ENCODE data around the gene NELFB. TPM values are rescaled to one million over a fixed set of nuclear protein-coding genes. Genes with fewer than 3 reads are reported as not detected.

Gene NELFB
- total RNA-seq, 4 donors from 2014 or later: 28.1 to 90.5 (median 53.9) TPM

DNA sequence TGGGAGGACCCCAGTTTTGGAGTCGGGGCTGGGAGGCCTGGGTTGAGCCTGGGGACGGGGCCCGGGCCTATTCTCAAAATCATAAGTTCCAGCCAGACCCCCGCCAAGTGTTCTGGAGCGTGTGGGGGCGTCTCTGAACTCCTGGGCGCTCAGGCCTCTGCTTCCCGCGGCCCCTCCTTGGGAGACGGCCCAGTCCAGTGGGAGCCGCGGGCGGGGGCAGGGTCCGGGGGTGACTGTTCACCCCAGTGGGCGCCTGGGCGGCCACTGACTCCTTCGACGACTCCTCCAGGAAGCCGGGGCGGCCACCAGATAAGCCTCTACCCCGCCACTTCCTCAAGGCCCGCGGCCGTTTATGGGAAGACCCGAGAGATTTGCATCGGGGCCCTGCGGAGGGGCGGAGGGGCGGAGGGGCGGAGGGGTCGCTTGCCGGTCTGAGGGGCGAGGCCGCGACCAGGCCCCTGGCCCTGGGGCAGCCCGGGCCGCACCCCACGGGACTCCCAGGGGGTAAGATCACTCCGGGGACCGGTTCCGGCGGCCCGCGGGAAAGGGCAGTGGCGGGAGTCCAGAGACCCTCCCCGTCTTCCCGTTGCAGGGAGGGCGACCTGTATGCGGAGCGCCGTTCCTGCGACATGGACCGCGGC lies 23.1 kb downstream of the NELFB start:
- no peaks in the 10 kb centered on the region for H3K9me3 ChIP-seq
- peaks cover 13 to 53% (median 30%) of the 10 kb centered on the region in 4 donors for H3K4me1 ChIP-seq
- in situ Hi-C loops (cut with MboI; ENCODE audit: low pct_ligation_motif_present in 1 of 4, low pct_unique_long_range_greater_than_20kb in 1 of 4, low sequenced_read_pairs in 3 of 4) (loop anchor here in 2 of 4 donors (25.0 kb wide), 1 partner anchor 134 kb away; the partner anchor contains the start of genes EXD3 (in 2 of the 2) and NOXA1 (in 2 of the 2)), intact Hi-C loops (cut with DNase I; ENCODE audit: low total_unique reads) (no loop called here)
- peak overlapping the region; percentile 86 to 95 (median 90) for H3K27ac ChIP-seq
- peak overlapping the region; percentile 46 to 74 (median 56) for H3K4me3 ChIP-seq
- peaks cover 9% of the 10 kb centered on the region for H3K27me3 ChIP-seq
- DNase-seq: peak; percentile 50
- H3K36me3 ChIP-seq: peaks cover 0 to 1% (median 0%) of the 10 kb centered on the region in 4 donors
- TF ChIP-seq CTCF (IDR thresholded peaks at IDR 0.05) (no peak), POLR2AphosphoS5 (IDR thresholded peaks at IDR 0.05) (no peak), EP300 (IDR thresholded peaks at IDR 0.05; ENCODE audit: low read depth) (no peak), POLR2A (IDR thresholded peaks at IDR 0.05) (no peak)
- WGBS, 2 donors (ENCODE audit: low coverage in 1 of 2): 9% methylated on average over 25 of the region's 54 CpGs; no CpG with 5 or more reads in 1 of the 2 donors

DNA sequence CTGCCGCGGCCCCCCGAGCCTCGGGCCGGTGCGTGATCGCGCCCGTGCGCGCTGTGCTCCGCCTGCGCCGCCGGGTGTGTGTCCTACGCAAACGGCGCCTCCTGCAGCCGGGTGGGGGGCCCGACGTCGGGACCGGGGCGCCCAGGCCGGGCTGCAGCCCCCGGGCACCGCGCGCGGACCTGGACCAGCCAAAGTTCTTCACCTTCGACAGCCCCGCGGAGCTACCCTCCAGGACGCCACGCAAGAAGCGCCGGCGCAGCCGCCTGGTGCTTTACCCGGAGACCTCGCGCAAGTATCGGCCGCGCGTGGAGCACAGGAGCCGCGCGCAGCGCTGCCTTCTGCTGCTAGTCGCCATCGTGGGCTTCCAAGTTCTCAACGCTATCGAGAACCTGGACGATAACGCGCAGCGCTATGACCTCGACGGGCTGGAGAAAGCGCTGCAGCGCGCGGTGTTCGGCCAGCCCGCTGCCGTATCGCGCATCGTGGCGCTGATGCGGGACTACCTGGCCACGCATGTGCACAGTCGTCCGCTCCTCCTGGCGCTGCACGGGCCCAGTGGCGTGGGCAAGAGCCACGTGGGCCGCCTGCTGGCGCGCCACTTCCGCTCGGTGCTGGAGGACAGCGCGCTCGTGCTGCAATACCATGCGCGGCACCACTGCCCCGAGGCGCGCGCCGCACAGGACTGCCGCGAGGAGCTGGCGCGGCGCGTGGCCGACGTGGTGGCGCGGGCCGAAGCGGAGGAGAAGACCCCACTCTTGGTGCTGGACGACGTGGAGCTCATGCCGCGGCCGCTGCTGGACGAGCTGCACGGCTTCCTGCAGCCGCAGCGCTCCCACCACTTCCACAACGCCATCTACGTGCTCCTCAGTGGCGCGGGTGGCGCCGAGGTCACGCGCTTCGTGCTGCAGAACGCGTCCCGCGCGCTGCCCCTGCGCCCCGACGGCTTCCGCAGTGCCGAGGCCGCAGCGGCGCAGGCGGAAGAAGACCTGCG lies 23.9 kb downstream of the NELFB start:
- intact Hi-C loops (cut with DNase I; ENCODE audit: low total_unique reads) (no loop called here), in situ Hi-C loops (cut with MboI; ENCODE audit: low pct_ligation_motif_present in 1 of 4, low pct_unique_long_range_greater_than_20kb in 1 of 4, low sequenced_read_pairs in 3 of 4) (loop anchor here in 2 of 4 donors (25.0 kb wide), 1 partner anchor 133 kb away; the partner anchor contains the start of genes EXD3 (in 2 of the 2) and NOXA1 (in 2 of the 2))
- Histone ChIP-seq H3K4me3 (peak overlapping the region; percentile 46 to 74 (median 56)), H3K9me3 (no peaks in the 10 kb centered on the region), H3K27me3 (peaks cover 9% of the 10 kb centered on the region), H3K36me3 (no peaks in the 10 kb centered on the region), H3K4me1 (peaks cover 13 to 51% (median 29%) of the 10 kb centered on the region in 4 donors), H3K27ac (peak overlapping the region; percentile 86 to 95 (median 90))
- TF ChIP-seq EP300 (IDR thresholded peaks at IDR 0.05; ENCODE audit: low read depth) (no peak), POLR2A (IDR thresholded peaks at IDR 0.05) (no peak), CTCF (IDR thresholded peaks at IDR 0.05) (no peak), POLR2AphosphoS5 (IDR thresholded peaks at IDR 0.05) (no peak)
- no peak for DNase-seq
- WGBS, 2 donors (ENCODE audit: low coverage in 1 of 2): 85 to 93% methylated on average over 27 to 130 of the region's 139 CpGs

GRCh38 chr9:137279741-137280473 lies 24.8 kb downstream of the NELFB start:
- intact Hi-C loops (cut with DNase I; ENCODE audit: low total_unique reads): no loop called here
- Histone ChIP-seq H3K27ac (no peak overlapping the region), H3K4me1 (peaks cover 13 to 44% (median 24%) of the 10 kb centered on the region in 4 donors), H3K36me3 (no peaks in the 10 kb centered on the region), H3K9me3 (no peaks in the 10 kb centered on the region), H3K27me3 (peaks cover 9% of the 10 kb centered on the region), H3K4me3 (no peak overlapping the region)
- no peak for DNase-seq
- TF ChIP-seq POLR2AphosphoS5 (IDR thresholded peaks at IDR 0.05) (no peak), POLR2A (IDR thresholded peaks at IDR 0.05) (no peak), EP300 (IDR thresholded peaks at IDR 0.05; ENCODE audit: low read depth) (no peak), CTCF (IDR thresholded peaks at IDR 0.05) (no peak)
- 90% methylated on average over 41 of the region's 41 CpGs; no CpG with 5 or more reads in 1 of the 2 donors for WGBS, 2 donors (ENCODE audit: low coverage in 1 of 2)
- in situ Hi-C loops (cut with MboI; ENCODE audit: low pct_ligation_motif_present in 1 of 4, low pct_unique_long_range_greater_than_20kb in 1 of 4, low sequenced_read_pairs in 3 of 4): loop anchor here (10.0 to 25.0 kb wide), 2 partner anchors 125 to 132 kb away; partner anchors contain the start of genes EXD3 (in 2 of the 4) and NOXA1 (in 2 of the 4)

Measured in transverse colon (tissue), 4 donors.